HG03442 (cell line): ENCODE data around the gene CCNY.
"Not testable (repeated sequence)": the region's sequence is repeated elsewhere in the genome, so short reads cannot be mapped to it uniquely, and the experiment has no call there.

Experiments
- ATAC-seq: cut with Tn5 transposase; IDR thresholded peaks from one replicate; pipeline ENCODE4 v1.9.1; 2021; ENCODE audit warnings: mild to moderate bottlenecking, moderate library complexity; ENCODE audit not compliant: unreplicated experiment

Gene CCNY

GRCh38 chr10:35336084-35336831, at the start of gene CCNY:
Gene CCNY, plus strand, starts transcription at chr10:35336509. Its CDS starts 545 bp downstream, at chr10:35337054.
- ATAC-seq, result peak; percentile 54

GRCh38 chr10:35289198-35289597, 47.1 kb upstream of the CCNY start:
- no peak for ATAC-seq

- ATAC-seq, result no peak
These were observed 41.8 kb upstream of the CCNY start for GRCh38 chr10:35294506-35294905.

GRCh38 chr10:35299016-35299415, 37.3 kb upstream of the CCNY start:
- ATAC-seq, result no peak

GRCh38 chr10:35300063-35300699, 36.1 kb upstream of the CCNY start:
- peak; percentile 99 for ATAC-seq

GRCh38 chr10:35304649-35305048, 31.7 kb upstream of the CCNY start:
- no peak for ATAC-seq

- no peak for ATAC-seq
These were observed 29.5 kb upstream of the CCNY start for GRCh38 chr10:35306852-35307251.

- no peak for ATAC-seq
These were observed 29.0 kb upstream of the CCNY start for GRCh38 chr10:35307297-35307696.

- no peak for ATAC-seq
These were observed 27.5 kb upstream of the CCNY start for GRCh38 chr10:35308809-35309208.

GRCh38 chr10:35314142-35314541, 22.2 kb upstream of the CCNY start:
- ATAC-seq, result not testable (repeated sequence)

- ATAC-seq, result not testable (repeated sequence)
These were observed 21.1 kb upstream of the CCNY start for GRCh38 chr10:35315235-35315634.

GRCh38 chr10:35316218-35316967, 19.9 kb upstream of the CCNY start:
- peak; percentile 57 for ATAC-seq

GRCh38 chr10:35318551-35318950, 17.8 kb upstream of the CCNY start:
- ATAC-seq, result no peak

GRCh38 chr10:35320341-35320740, 16.0 kb upstream of the CCNY start:
- ATAC-seq, result no peak

- ATAC-seq, result no peak
These were observed 13.7 kb upstream of the CCNY start for GRCh38 chr10:35322636-35323035.

GRCh38 chr10:35324196-35324595, 12.1 kb upstream of the CCNY start:
- ATAC-seq, result no peak

- ATAC-seq, result no peak
These were observed 9.7 kb upstream of the CCNY start for GRCh38 chr10:35326466-35327235.

- no peak for ATAC-seq
These were observed 8.4 kb upstream of the CCNY start for GRCh38 chr10:35327790-35328403.

GRCh38 chr10:35328404-35329037, 7.8 kb upstream of the CCNY start:
- ATAC-seq, result peak; percentile 43

GRCh38 chr10:35329520-35329919, 6.8 kb upstream of the CCNY start:
- no peak for ATAC-seq
